K562 (cell line): ENCODE results near the gene EMX2. TPM values are rescaled to one million over a fixed set of nuclear protein-coding genes. Genes with fewer than 3 reads are reported as not detected.

ENCODE experiments used
- ATAC-seq: fragments of 200-7000 bp; cut with Tn5 transposase; 3 replicates; pipeline ENCODE4 v1.9.1; 2020; ENCODE audit warnings: moderate library complexity
- BruUV-seq: library from RNA; stranded (reverse); fragments of 400-500 nt; replicated peaks from 2 replicates; lab custom pipeline; 2021; lab: Mats Ljungman, UMichigan
- CTCF ChIA-PET: fragments of 300-600 bp; formaldehyde crosslinking; extraction: SDS; loops from one replicate; lab custom pipeline; 2021; ENCODE audit warnings: low intra/inter-chr PET ratio; lab: Yijun Ruan, JAX
- POLR2A ChIA-PET: fragments of 300-600, 350-650 bp; sonication (Branson Sonifier 250); formaldehyde crosslinking; extraction: SDS; loops from one replicate; lab custom pipeline; 2021; ENCODE audit warnings: antibody characterized with exemption, inconsistent platforms; lab: Yijun Ruan, JAX
- DNase-seq, 4 experiments: peaks; one replicate each; pipeline versions ENCODE4 v3.0.0 to v3.0.0-alpha.2; 2011 to 2018; ENCODE audit warnings: low spot score in 3 of 4, mixed read lengths in 3 of 4; ENCODE audit errors: extremely low read depth in 1 of 4
- FAIRE-seq: peaks from 2 replicates; lab custom pipeline; 2011; peaks lifted over from hg19 to GRCh38; lab: Jason Lieb, UNC
- H2AFZ ChIP-seq: 2 replicates; pipeline ENCODE4 v1.6.0; 2011; ENCODE audit warnings: low read depth, low read length, control low read depth, inconsistent platforms
- H3K27ac ChIP-seq: fragments of 200-600 bp; 3 replicates; pipeline ENCODE4 v1.8.0; 2011; ENCODE audit warnings: low read depth, mild to moderate bottlenecking, control low read depth, inconsistent platforms, low read length, moderate library complexity, mixed read lengths; ENCODE audit errors: extremely low read depth
- H3K27me3 ChIP-seq, 2 experiments: fragments of 300-600 bp in 1 of 2; 2 replicates in 1 of 2; 3 replicates in 1 of 2; pipeline versions ENCODE4 v1.6.0 to v1.8.0; 2011; ENCODE audit warnings: inconsistent platforms in 2 of 2, low read length in 2 of 2, mild to moderate bottlenecking in 1 of 2, mixed read lengths in 1 of 2, moderate library complexity in 1 of 2; ENCODE audit not compliant: control insufficient read depth in 2 of 2, insufficient read depth in 2 of 2
- H3K36me3 ChIP-seq: fragments of 300-600 bp; 3 replicates; pipeline ENCODE4 v1.8.0; 2011; ENCODE audit warnings: mild to moderate bottlenecking, low read length, inconsistent platforms; ENCODE audit not compliant: control insufficient read depth, insufficient read depth
- H3K4me1 ChIP-seq, 2 experiments: fragments of 200-600 bp in 1 of 2; replicated peaks in 1 of 2; 2 replicates in 1 of 2; 3 replicates in 1 of 2; pipeline versions ENCODE4 v1.5.1 to v1.8.0; 2011; ENCODE audit warnings: inconsistent platforms in 2 of 2, low read length in 2 of 2, mild to moderate bottlenecking in 1 of 2, mixed read lengths in 1 of 2, moderate library complexity in 1 of 2; ENCODE audit not compliant: control insufficient read depth in 2 of 2, insufficient read depth in 2 of 2
- H3K4me2 ChIP-seq: 2 replicates; pipeline ENCODE4 v1.6.1; 2011; ENCODE audit warnings: low read length, control low read depth, inconsistent platforms, mixed read lengths; ENCODE audit not compliant: insufficient read depth
- H3K4me3 ChIP-seq: fragments of 200-600 bp; sonication (generic), shearing (Covaris generic); 2 replicates; pipeline ENCODE4 v1.5.1; 2016; ENCODE audit warnings: control low read depth, inconsistent platforms
- H3K79me2 ChIP-seq: fragments of 200-600 bp; 3 replicates; pipeline ENCODE4 v1.8.0; 2011; ENCODE audit warnings: low read length, inconsistent platforms; ENCODE audit not compliant: control insufficient read depth, insufficient read depth
- H3K9ac ChIP-seq, 2 experiments: 2 replicates each; pipeline versions ENCODE4 v1.6.0 to v1.6.1; 2011; ENCODE audit warnings: low read depth in 2 of 2, low read length in 2 of 2, control low read depth in 1 of 2, inconsistent platforms in 1 of 2, mild to moderate bottlenecking in 1 of 2, mixed read lengths in 1 of 2; ENCODE audit not compliant: insufficient read depth in 1 of 2
- H3K9me1 ChIP-seq: one replicate; pipeline ENCODE4 v1.6.0; 2011; ENCODE audit warnings: inconsistent platforms, mild to moderate bottlenecking, low read length, moderate library complexity; ENCODE audit not compliant: control insufficient read depth, insufficient read depth
- H3K9me3 ChIP-seq: replicated peaks from 2 replicates; pipeline ENCODE4 v1.5.1; 2011; ENCODE audit warnings: low read depth, low read length, inconsistent platforms; ENCODE audit not compliant: control insufficient read depth, insufficient read depth
- H4K20me1 ChIP-seq: replicated peaks from 2 replicates; pipeline ENCODE4 v1.6.1; 2011; ENCODE audit warnings: low read length, inconsistent platforms, mixed read lengths; ENCODE audit not compliant: control insufficient read depth, insufficient read depth
- POLR2AphosphoS2 ChIP-seq: IDR thresholded peaks from 2 replicates; pipeline ENCODE4 v1.6.1; 2012; ENCODE audit warnings: low read length, improper control_type of control experiment
- ZNF316 ChIP-seq: fragments of 450-650 bp; IDR thresholded peaks from 2 replicates; pipeline ENCODE4 v1.6.1; 2016
- ZNF395 ChIP-seq: fragments of 200-800 bp; sonication (Bioruptor generic); IDR thresholded peaks from 2 replicates; pipeline ENCODE4 v1.6.1; 2017; ENCODE audit warnings: missing genetic modification characterization, missing compliant biosample characterization
- ZNF511 ChIP-seq: sonication (generic); formaldehyde crosslinking; IDR thresholded peaks from 2 replicates; pipeline ENCODE4 v1.8.0; 2022; ENCODE audit warnings: mild to moderate bottlenecking, missing genetic modification reagents
- WGBS: fragments of 100-300 bp; shearing (Covaris generic); methylation state at CpG from one replicate; pipeline ENCODE4 v1.1.6; 2016; ENCODE audit warnings: low coverage, mixed read lengths; ENCODE audit not compliant: insufficient coverage; ENCODE audit errors: missing lambda C conversion rate; 5-methylcytosine and 5-hydroxymethylcytosine counted together
- in situ Hi-C: fragments of 300-500 bp; cut with MboI; formaldehyde crosslinking; loops from 4 replicates; pipeline ENCODE4 v1.15.0; 2018; ENCODE audit warnings: inconsistent platforms, mixed read lengths
- intact Hi-C: fragments of 100-400 bp; cut with micrococcal nuclease; formaldehyde crosslinking; loops from 2 replicates; pipeline ENCODE4 v1.14.2; 2022
- polyA plus RNA-seq, 8 experiments: library from polyadenylated mRNA; depleted of rRNA in 4 of 8; stranded (reverse) in 5 of 8; unstranded in 3 of 8; fragments of >200 nt; fragmentation: Nextera tagmentation in 2 of 8; fragmentation: Illumina TruSeq in 1 of 8; extraction: Ambion mirVana in 2 of 8; extraction: Trizol in 1 of 8; gene quantifications; 2 replicates each; pipeline versions ENCODE4 v1.2.1 to v1.2.3, GENCODE V29; 2011 to 2014; ENCODE audit warnings: inconsistent platforms in 1 of 8, missing spikeins in 1 of 8
- total RNA-seq, 7 experiments: library from RNA; depleted of rRNA in 6 of 7; stranded (reverse); fragments of >200 nt in 6 of 7; fragmentation: Illumina TruSeq in 2 of 7; extraction: Trizol in 2 of 7; gene quantifications; 2 replicates each; pipeline versions ENCODE4 v1.2.1 to v1.2.3, GENCODE V29; 2011 to 2021; ENCODE audit warnings: low replicate concordance in 1 of 7

EMX2 gene
- total and polyA plus RNA-seq, 9 of the 15 experiments (the other 6 are each of a cell fraction or from before 2014, with no cell fraction given), result not detected

- H3K27me3 ChIP-seq, result no peaks in the 10 kb centered on the region; a peak in 1 of 5 replicates
Observed at GRCh38 chr10:117565068-117565467, 22.5 kb downstream of the EMX2 start.

More at GRCh38 chr10:117565068-117565467, 22.5 kb downstream of the EMX2 start:
- DNase-seq (no peak), ATAC-seq (no peak), FAIRE-seq (no peak)
- Histone ChIP-seq H3K27ac (no peak overlapping the region), H3K4me1 (no peaks in the 10 kb centered on the region), H3K4me2 (no peak overlapping the region), H3K4me3 (no peak overlapping the region), H2AFZ (no peak overlapping the region), H3K9me1 (no peaks in the 10 kb centered on the region), H3K79me2 (no peaks in the 10 kb centered on the region), H3K36me3 (no peaks in the 10 kb centered on the region), H3K9ac (no peak overlapping the region), H3K9me3 (no peaks in the 10 kb centered on the region), H4K20me1 (no peaks in the 10 kb centered on the region)
- in situ Hi-C loops (no loop called here), intact Hi-C loops (no loop called here)
- BruUV-seq, result no TSS peak
- no peak for TF ChIP-seq POLR2AphosphoS2
- no peak for TF ChIP-seq ZNF395 (CRISPR knock-in tag)
- TF ChIP-seq ZNF316, result peak; percentile 29; the same call in 1 of the 2 replicates
- no peak for TF ChIP-seq ZNF511
- ChIA-PET CTCF (no interaction called here), POLR2A (no interaction called here)
- WGBS, result 0% methylated on average over 2 of the region's 3 CpGs
